Epithelial cell of esophagus (primary cell): ENCODE measurements around the gene HDAC9.

Experiments used
- DNase-seq: peaks from one replicate; pipeline ENCODE4 v3.0.0; 2010; ENCODE audit warnings: low read depth
- H3K4me3 ChIP-seq: 2 replicates; pipeline ENCODE4 v1.5.1; 2011; ENCODE audit warnings: mild to moderate bottlenecking, low read length, control low read depth
- TF ChIP-seq, protein P1 (sequence below): IDR thresholded peaks from 2 replicates; pipeline ENCODE4 v1.5.1; 2011; ENCODE audit warnings: low read depth, mild to moderate bottlenecking, low read length, control low read depth, inconsistent platforms; ENCODE audit not compliant: insufficient read depth; ENCODE audit errors: missing control alignments

Gene HDAC9

DNA sequence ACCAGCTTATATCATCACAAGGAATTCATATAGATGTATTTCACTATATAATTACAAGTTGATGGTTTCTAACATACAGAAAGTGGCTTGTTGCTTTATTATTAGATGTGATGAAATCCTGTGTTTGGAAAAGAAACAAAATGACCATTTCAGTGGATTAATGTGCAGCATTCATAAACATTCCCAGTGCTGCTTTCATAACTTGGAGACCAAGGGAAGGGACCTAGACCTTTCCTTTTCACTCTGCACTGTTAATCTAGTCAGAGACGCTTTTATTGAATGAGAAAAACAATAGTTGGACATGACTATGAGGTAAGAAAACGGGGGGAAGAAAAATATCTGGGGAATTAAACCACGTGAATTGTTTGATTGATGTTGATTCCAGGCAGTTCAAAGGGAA is 160.0 kb downstream of the HDAC9 start:
- TF ChIP-seq, protein P1, sequence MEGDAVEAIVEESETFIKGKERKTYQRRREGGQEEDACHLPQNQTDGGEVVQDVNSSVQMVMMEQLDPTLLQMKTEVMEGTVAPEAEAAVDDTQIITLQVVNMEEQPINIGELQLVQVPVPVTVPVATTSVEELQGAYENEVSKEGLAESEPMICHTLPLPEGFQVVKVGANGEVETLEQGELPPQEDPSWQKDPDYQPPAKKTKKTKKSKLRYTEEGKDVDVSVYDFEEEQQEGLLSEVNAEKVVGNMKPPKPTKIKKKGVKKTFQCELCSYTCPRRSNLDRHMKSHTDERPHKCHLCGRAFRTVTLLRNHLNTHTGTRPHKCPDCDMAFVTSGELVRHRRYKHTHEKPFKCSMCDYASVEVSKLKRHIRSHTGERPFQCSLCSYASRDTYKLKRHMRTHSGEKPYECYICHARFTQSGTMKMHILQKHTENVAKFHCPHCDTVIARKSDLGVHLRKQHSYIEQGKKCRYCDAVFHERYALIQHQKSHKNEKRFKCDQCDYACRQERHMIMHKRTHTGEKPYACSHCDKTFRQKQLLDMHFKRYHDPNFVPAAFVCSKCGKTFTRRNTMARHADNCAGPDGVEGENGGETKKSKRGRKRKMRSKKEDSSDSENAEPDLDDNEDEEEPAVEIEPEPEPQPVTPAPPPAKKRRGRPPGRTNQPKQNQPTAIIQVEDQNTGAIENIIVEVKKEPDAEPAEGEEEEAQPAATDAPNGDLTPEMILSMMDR, result no peak
- DNase-seq, result no peak
- no peak overlapping the region for H3K4me3 ChIP-seq

DNA sequence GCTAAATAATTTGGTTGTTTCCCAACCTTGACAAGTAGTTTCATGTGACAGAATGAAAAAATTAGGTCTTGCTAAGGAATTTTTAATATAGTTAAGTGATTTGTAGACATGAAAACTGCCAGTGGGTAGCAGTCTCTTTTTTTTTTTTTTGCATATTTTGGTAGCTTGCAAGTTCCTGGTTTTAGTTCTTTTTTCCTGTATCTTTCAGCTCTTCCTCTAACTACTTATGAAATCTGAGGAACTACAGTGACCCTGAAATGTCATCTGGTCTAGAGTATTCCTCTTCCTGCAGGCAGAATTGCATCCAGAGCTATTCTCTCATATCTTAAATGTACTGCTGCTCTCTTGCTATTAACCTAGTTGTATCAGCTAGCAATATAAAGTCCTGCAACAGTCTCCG is 160.4 kb downstream of the HDAC9 start:
- no peak for DNase-seq
- TF ChIP-seq, protein P1, result no peak
- no peak overlapping the region for H3K4me3 ChIP-seq

DNA sequence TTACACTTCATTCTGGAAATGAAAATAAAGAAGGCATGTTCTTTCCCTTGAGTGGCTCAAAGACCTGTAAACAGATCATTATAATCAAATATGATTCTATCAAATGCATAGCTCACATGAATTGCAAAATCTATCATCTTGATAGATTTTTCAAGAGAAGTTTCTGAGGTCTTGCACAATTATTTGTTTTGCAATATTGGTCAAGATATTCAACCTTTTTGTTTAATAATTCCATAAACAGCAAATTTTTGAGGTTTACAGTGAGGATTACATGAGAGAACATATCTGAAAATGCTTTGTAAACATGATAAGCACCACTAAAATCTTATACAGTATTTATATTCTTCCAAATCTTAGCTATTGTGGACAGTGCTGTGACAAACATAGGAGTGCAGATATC is 160.8 kb downstream of the HDAC9 start:
- TF ChIP-seq, protein P1, result no peak
- DNase-seq, result no peak
- H3K4me3 ChIP-seq, result no peak overlapping the region

DNA sequence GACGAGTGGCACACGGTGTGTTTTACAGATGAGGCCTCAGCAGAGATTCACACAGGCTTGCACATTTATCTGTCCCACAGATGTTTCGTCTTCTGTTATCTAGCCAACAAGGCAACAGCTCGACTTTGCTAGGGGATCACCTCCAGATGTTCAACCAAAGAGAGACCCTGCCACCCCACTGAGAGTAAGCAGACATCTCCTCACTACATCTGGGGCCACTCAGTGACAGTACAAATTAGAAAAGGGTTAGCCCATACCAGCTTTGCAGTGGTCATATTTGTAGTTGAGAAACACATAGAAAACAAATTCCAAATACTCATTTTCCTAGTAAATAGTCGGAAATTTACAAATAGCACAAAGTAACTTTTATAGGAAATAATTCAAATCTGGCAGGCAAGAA is 164.2 kb downstream of the HDAC9 start:
- H3K4me3 ChIP-seq, result no peak overlapping the region
- TF ChIP-seq, protein P1, result no peak

DNA sequence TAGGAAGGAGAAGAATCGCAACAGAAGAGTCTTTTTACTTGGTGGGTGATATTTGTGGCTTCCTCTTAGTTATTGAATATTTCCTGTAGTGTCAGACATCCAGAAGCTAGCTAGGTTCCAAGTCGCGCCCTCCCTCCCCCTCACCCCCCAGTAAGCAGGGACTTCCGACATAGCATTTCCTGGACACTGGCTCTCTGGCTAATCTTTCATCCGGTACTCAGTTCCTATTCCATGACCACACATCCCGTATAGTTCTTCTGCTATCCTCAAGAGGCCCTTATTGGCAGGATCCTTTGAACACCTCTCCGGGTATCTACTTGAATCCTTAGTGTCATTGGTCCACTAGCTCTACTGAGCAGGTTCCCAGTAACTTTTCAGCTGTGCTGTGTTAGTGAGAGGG is 167.8 kb downstream of the HDAC9 start:
- DNase-seq, result no peak
- no peak overlapping the region for H3K4me3 ChIP-seq
- TF ChIP-seq, protein P1, result no peak

More for the DNA sequence above, 164.2 kb downstream of the HDAC9 start:
- no peak for DNase-seq

DNA sequence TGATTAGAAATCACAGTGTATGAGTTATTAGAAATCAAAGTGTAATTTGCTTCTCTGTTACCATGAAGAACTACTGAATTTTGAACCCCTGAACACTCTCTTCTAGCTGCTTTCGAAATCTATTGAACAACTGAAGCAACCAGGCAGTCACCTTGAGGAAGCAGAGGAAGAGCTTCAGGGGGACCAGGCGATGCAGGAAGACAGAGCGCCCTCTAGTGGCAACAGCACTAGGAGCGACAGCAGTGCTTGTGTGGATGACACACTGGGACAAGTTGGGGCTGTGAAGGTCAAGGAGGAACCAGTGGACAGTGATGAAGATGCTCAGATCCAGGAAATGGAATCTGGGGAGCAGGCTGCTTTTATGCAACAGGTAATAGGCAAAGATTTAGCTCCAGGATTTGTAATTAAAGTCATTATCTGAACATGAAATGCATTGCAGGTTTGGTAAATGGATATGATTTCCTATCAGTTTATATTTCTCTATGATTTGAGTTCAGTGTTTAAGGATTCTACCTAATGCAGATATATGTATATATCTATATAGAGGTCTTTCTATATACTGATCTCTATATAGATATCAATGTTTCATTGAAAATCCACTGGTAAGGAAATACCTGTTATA is 170.7 kb downstream of the HDAC9 start:
- TF ChIP-seq, protein P1, result peak; percentile 99
- DNase-seq, result peak; percentile 83
- no peak overlapping the region for H3K4me3 ChIP-seq

DNA sequence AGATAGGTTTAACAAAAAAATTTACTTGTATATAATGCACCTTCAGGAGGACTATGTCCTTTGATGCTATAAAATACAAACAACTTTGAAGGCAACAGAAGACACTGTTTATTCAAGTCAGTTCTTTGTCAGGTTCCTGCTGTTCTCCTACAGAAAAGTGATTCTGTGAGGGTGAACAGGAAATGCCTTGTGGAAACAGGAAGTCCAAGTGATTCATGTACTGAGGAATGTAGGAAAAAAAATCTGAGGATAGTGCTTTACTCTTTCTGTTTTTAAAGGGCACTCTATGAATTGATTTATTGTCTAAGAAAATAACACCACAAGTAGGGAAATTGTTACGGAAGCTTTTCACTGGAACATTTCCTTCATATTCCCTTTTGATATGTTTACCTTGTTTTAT is 171.9 kb downstream of the HDAC9 start:
- no peak overlapping the region for H3K4me3 ChIP-seq
- TF ChIP-seq, protein P1, result no peak
- peak; percentile 69 for DNase-seq
